Fibroblast of pulmonary artery (primary cell): ENCODE results near the gene MDP1.

Source experiments
- DNase-seq: peaks from one replicate; pipeline ENCODE4 v3.0.0-alpha.2; 2010; ENCODE audit warnings: low read depth
- H3K4me3 ChIP-seq: replicated peaks from 2 replicates; pipeline ENCODE4 v1.5.1; 2011; ENCODE audit warnings: low read depth, mild to moderate bottlenecking, control low read depth, low read length, moderate library complexity
- CTCF ChIP-seq: IDR thresholded peaks from 2 replicates; pipeline ENCODE4 v1.5.1; 2011; ENCODE audit warnings: mild to moderate bottlenecking, control low read depth, low read length, inconsistent platforms; ENCODE audit errors: missing control alignments

The MDP1 gene

GRCh38 chr14:24255931-24256711, 40.3 kb upstream of the MDP1 start:
- no peak for DNase-seq
- no peak overlapping the region for H3K4me3 ChIP-seq
- TF ChIP-seq CTCF = no peak

GRCh38 chr14:24255438-24255837, 39.6 kb upstream of the MDP1 start:
- H3K4me3 ChIP-seq = no peak overlapping the region
- no peak for TF ChIP-seq CTCF
- DNase-seq = no peak

GRCh38 chr14:24254630-24255392, 38.9 kb upstream of the MDP1 start:
- no peak for TF ChIP-seq CTCF
- no peak for DNase-seq
- no peak overlapping the region for H3K4me3 ChIP-seq

- no peak overlapping the region for H3K4me3 ChIP-seq
- TF ChIP-seq CTCF = no peak
- no peak for DNase-seq
Observed at GRCh38 chr14:24253936-24254335, 38.1 kb upstream of the MDP1 start.

- TF ChIP-seq CTCF = no peak
- no peak for DNase-seq
- no peak overlapping the region for H3K4me3 ChIP-seq
Observed at GRCh38 chr14:24252289-24253124, 36.6 kb upstream of the MDP1 start.

GRCh38 chr14:24251880-24252288, 36.0 kb upstream of the MDP1 start:
- TF ChIP-seq CTCF = peak; percentile 34
- peak; percentile 54 for DNase-seq
- H3K4me3 ChIP-seq = no peak overlapping the region
